Measurements from ENCODE around the gene DNAJC9.
A peak's percentile ranks its signal among the peaks of the same experiment; 100 is the strongest.

DNAJC9 gene

DNA sequence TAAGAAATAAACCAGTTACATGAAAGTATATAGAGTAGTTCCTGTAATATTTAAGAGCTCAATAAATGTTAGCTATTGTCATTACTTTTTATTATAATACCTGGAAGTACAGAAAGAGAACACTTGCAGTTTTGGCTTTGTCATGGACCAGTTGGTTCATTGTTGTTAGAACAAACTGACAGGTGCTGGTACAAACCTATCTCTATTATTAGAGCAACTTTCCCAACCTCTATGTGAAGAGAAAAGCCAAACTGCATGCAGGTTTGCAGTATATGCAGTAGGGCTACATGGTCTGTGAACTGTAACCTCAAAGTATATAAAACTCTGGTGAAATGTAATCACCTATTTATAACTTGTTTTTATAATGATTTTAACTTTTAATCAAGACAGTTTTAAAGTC is 20.4 kb downstream of the DNAJC9 start:
- no peak for DNase-seq
- ChIA-PET POLR2A (no interaction called here), CTCF (interaction anchor here (1.0 kb wide), 1 partner anchor 30 kb away, joined by 3 read pairs; no protein-coding TSS in a partner anchor)
- no peaks in the 10 kb centered on the region for H3K9me3 ChIP-seq (ENCODE audit: control extremely low read depth in 1 of 5, control insufficient read depth in 4 of 5, insufficient read depth in 2 of 5, low read depth in 1 of 5, low read length in 4 of 5)
- no peak overlapping the region for H3K4me3 ChIP-seq (ENCODE audit: control insufficient read depth in 1 of 7, extremely low read depth in 1 of 7, insufficient read depth in 4 of 7, low read depth in 2 of 7, low read length in 6 of 7)
- peaks cover 2 to 11% (median 8%) of the 10 kb centered on the region in 4 experiments for H3K36me3 ChIP-seq (ENCODE audit: control insufficient read depth in 4 of 4, insufficient read depth in 4 of 4, low read length in 3 of 4)
- peaks cover 0 to 24% (median 10%) of the 10 kb centered on the region in 4 experiments for H3K4me1 ChIP-seq (ENCODE audit: control extremely low read depth in 1 of 4, control insufficient read depth in 4 of 4, insufficient read depth in 4 of 4, low read length in 3 of 4)
- no peaks in the 10 kb centered on the region for H3K27me3 ChIP-seq (replicated peaks in 2 of 5; ENCODE audit: control insufficient read depth in 4 of 5, insufficient read depth in 5 of 5, low read length in 4 of 5)
- no peak overlapping the region for H3K27ac ChIP-seq (ENCODE audit: insufficient read depth in 1 of 2, low read depth in 1 of 2, low read length in 2 of 2, poor library complexity in 1 of 2, severe bottlenecking in 2 of 2)

DNA sequence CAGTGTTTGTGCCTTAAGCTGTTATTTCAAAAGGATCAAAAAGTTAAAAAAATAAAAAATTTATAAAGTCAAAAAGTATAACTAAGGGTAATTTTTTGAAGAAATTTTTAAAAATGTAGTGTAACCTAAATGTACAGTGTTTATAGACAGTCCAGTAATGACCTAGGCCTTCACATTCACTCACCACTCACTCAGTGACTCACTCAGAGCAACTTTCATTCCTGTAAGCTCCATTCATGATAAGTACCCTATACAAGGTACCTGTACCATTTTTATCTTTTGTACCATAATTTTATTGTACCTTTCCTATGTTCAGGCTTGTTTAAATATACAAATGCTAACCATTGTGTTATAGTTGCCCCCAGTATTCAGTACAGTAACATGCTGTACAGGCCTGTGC is 21.5 kb downstream of the DNAJC9 start:
- no peaks in the 10 kb centered on the region for H3K27me3 ChIP-seq (replicated peaks in 2 of 5; ENCODE audit: control insufficient read depth in 4 of 5, insufficient read depth in 5 of 5, low read length in 4 of 5)
- ChIA-PET POLR2A (no interaction called here), CTCF (no interaction called here)
- H3K9me3 ChIP-seq (ENCODE audit: control extremely low read depth in 1 of 5, control insufficient read depth in 4 of 5, insufficient read depth in 2 of 5, low read depth in 1 of 5, low read length in 4 of 5) = no peaks in the 10 kb centered on the region
- H3K27ac ChIP-seq (ENCODE audit: insufficient read depth in 1 of 2, low read depth in 1 of 2, low read length in 2 of 2, poor library complexity in 1 of 2, severe bottlenecking in 2 of 2) = no peak overlapping the region
- H3K36me3 ChIP-seq (ENCODE audit: control insufficient read depth in 4 of 4, insufficient read depth in 4 of 4, low read length in 3 of 4) = peaks cover 0 to 11% (median 5%) of the 10 kb centered on the region in 4 experiments
- no peak overlapping the region for H3K4me3 ChIP-seq (ENCODE audit: control insufficient read depth in 1 of 7, extremely low read depth in 1 of 7, insufficient read depth in 4 of 7, low read depth in 2 of 7, low read length in 6 of 7)
- DNase-seq = no peak
- peaks cover 0 to 23% (median 10%) of the 10 kb centered on the region in 4 experiments for H3K4me1 ChIP-seq (ENCODE audit: control extremely low read depth in 1 of 4, control insufficient read depth in 4 of 4, insufficient read depth in 4 of 4, low read length in 3 of 4)

DNA sequence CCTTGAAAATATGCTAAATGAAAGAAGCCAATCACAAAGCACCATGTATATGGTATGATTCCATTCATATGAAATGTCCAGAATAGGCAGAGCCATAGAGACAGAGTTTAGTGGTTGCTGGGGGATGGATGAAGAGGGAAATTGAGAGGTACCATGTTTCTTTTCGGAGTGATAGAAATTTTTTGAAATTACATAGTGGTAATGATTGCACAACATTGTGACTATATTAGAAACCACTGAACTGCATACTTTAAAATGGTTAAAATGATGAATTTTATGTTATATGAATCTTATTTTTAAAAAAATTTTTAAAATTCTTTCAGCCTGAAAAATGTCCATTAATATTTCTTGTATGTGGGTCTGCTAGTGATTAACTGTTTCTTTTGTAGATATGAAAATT is 26.1 kb downstream of the DNAJC9 start:
- DNase-seq = no peak
- H3K4me3 ChIP-seq (ENCODE audit: control insufficient read depth in 1 of 7, extremely low read depth in 1 of 7, insufficient read depth in 4 of 7, low read depth in 2 of 7, low read length in 6 of 7) = no peak overlapping the region
- no peak overlapping the region for H3K27ac ChIP-seq (ENCODE audit: insufficient read depth in 1 of 2, low read depth in 1 of 2, low read length in 2 of 2, poor library complexity in 1 of 2, severe bottlenecking in 2 of 2)
- WGBS (ENCODE audit: insufficient coverage) = no CpG with 5 or more reads among the region's 1 CpG
- no peaks in the 10 kb centered on the region for H3K27me3 ChIP-seq (replicated peaks in 2 of 5; ENCODE audit: control insufficient read depth in 4 of 5, insufficient read depth in 5 of 5, low read length in 4 of 5)
- H3K4me1 ChIP-seq (ENCODE audit: control extremely low read depth in 1 of 4, control insufficient read depth in 4 of 4, insufficient read depth in 4 of 4, low read length in 3 of 4) = no peaks in the 10 kb centered on the region
- CTCF ChIA-PET = no interaction called here
- H3K36me3 ChIP-seq (ENCODE audit: control insufficient read depth in 4 of 4, insufficient read depth in 4 of 4, low read length in 3 of 4) = peaks cover 12 to 27% (median 19%) of the 10 kb centered on the region in 4 experiments
- POLR2A ChIA-PET = no interaction called here
- peaks cover 0 to 2% (median 0%) of the 10 kb centered on the region in 5 experiments for H3K9me3 ChIP-seq (ENCODE audit: control extremely low read depth in 1 of 5, control insufficient read depth in 4 of 5, insufficient read depth in 2 of 5, low read depth in 1 of 5, low read length in 4 of 5)

DNA sequence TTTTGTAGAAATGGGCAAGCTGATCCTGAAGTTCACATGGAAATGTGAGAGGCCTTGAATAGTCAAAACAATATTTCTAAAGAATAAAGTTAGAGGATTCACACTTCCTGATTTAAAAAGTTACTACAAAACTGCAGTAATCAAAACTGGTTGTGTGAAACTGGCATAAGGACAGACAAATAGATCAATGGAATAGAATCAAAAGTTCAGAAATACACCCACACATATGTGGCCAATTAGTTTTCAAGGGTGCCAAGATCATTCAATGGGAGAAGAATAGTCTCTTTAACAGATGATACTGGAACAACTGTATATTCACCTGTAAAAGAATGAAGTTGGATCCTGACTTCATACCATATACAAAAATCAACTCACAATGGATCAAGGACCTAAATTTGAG is 27.7 kb downstream of the DNAJC9 start:
- POLR2A ChIA-PET = no interaction called here
- no peaks in the 10 kb centered on the region for H3K27me3 ChIP-seq (replicated peaks in 2 of 5; ENCODE audit: control insufficient read depth in 4 of 5, insufficient read depth in 5 of 5, low read length in 4 of 5)
- no peak overlapping the region for H3K4me3 ChIP-seq (ENCODE audit: control insufficient read depth in 1 of 7, extremely low read depth in 1 of 7, insufficient read depth in 4 of 7, low read depth in 2 of 7, low read length in 6 of 7)
- H3K9me3 ChIP-seq (ENCODE audit: control extremely low read depth in 1 of 5, control insufficient read depth in 4 of 5, insufficient read depth in 2 of 5, low read depth in 1 of 5, low read length in 4 of 5) = peaks cover 0 to 2% (median 0%) of the 10 kb centered on the region in 5 experiments
- H3K4me1 ChIP-seq (ENCODE audit: control extremely low read depth in 1 of 4, control insufficient read depth in 4 of 4, insufficient read depth in 4 of 4, low read length in 3 of 4) = no peaks in the 10 kb centered on the region
- DNase-seq = no peak
- CTCF ChIA-PET = interaction anchor here (0.9 to 1.4 kb wide), 2 partner anchors 14 to 17 kb away, joined by 3 read pairs; no protein-coding TSS in a partner anchor
- H3K27ac ChIP-seq (ENCODE audit: insufficient read depth in 1 of 2, low read depth in 1 of 2, low read length in 2 of 2, poor library complexity in 1 of 2, severe bottlenecking in 2 of 2) = no peak overlapping the region
- peaks cover 12 to 28% (median 21%) of the 10 kb centered on the region in 4 experiments for H3K36me3 ChIP-seq (ENCODE audit: control insufficient read depth in 4 of 4, insufficient read depth in 4 of 4, low read length in 3 of 4)

DNA sequence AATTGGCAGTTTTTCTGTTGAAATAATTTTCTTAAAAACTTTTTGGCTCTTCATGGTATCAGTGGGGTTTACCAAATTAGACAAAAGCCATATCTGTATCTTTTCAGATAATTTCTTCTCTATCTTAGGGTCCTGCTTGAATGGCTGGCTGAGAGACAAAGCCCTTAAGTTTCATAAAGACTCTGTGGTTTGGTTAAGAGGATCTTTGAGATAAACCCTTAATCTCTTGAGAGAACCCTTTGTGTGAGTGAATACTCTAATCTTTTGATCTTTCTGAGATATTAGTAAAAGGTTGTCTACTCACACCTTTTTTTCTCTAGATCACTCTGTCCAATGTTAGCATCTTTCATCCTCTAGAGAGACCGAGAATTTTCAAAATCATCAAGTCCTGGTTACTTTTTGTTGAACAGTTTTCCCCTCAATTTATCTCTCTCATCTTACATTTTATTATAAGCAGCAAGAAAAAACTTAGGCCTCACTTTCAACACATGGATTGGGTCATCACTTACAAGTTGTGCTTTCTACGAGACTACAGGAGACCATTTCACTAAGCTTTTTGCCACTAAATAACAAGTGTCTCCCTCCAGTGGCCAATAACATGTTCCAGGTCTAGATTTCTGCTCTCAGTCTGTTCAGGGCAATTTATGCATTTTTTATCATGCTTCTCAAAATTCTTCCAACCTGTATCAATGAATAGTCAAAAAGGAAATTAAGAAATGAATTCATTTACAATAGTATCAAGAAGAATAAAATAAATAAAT is 28.4 kb downstream of the DNAJC9 start:
- CTCF ChIA-PET = interaction anchor here (0.9 to 1.8 kb wide), 2 partner anchors 13 to 48 kb away, joined by 3 to 5 read pairs; no protein-coding TSS in a partner anchor
- H3K4me3 ChIP-seq (ENCODE audit: control insufficient read depth in 1 of 7, extremely low read depth in 1 of 7, insufficient read depth in 4 of 7, low read depth in 2 of 7, low read length in 6 of 7) = no peak overlapping the region
- POLR2A ChIA-PET = no interaction called here

DNA sequence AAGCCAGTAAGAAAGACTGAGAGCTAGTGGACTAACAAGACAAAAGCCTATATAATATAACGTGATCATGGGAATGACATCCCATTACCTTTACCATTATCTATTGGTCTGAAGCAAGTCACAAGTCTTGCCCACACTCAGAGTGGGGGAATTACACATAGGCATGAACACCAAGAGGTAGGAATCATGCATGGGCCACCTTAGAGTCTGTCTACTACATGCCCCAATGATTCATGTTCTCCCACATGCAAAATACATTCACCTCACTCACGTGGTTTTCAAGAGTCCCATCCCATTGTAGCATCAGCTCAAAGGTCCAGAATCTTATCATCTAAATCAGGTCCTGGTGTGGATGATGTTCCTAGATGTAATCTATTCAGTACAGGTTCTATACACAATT is 29.4 kb downstream of the DNAJC9 start:
- no peak overlapping the region for H3K27ac ChIP-seq (ENCODE audit: insufficient read depth in 1 of 2, low read depth in 1 of 2, low read length in 2 of 2, poor library complexity in 1 of 2, severe bottlenecking in 2 of 2)
- ChIA-PET POLR2A (no interaction called here), CTCF (interaction anchor here (1.8 kb wide), 1 partner anchor 47 kb away, joined by 5 read pairs; no protein-coding TSS in a partner anchor)
- no peak for DNase-seq
- peaks cover 14 to 30% (median 21%) of the 10 kb centered on the region in 4 experiments for H3K36me3 ChIP-seq (ENCODE audit: control insufficient read depth in 4 of 4, insufficient read depth in 4 of 4, low read length in 3 of 4)
- H3K27me3 ChIP-seq (replicated peaks in 2 of 5; ENCODE audit: control insufficient read depth in 4 of 5, insufficient read depth in 5 of 5, low read length in 4 of 5) = no peaks in the 10 kb centered on the region
- 100% methylated on average over 1 of the region's 2 CpGs for WGBS (ENCODE audit: insufficient coverage)
- no peak overlapping the region for H3K4me3 ChIP-seq (ENCODE audit: control insufficient read depth in 1 of 7, extremely low read depth in 1 of 7, insufficient read depth in 4 of 7, low read depth in 2 of 7, low read length in 6 of 7)
- H3K4me1 ChIP-seq (ENCODE audit: control extremely low read depth in 1 of 4, control insufficient read depth in 4 of 4, insufficient read depth in 4 of 4, low read length in 3 of 4) = no peaks in the 10 kb centered on the region
- H3K9me3 ChIP-seq (ENCODE audit: control extremely low read depth in 1 of 5, control insufficient read depth in 4 of 5, insufficient read depth in 2 of 5, low read depth in 1 of 5, low read length in 4 of 5) = peaks cover 0 to 2% (median 0%) of the 10 kb centered on the region in 5 experiments

More for the DNA sequence above, 28.4 kb downstream of the DNAJC9 start:
- peak; percentile 31 to 62 (median 58) for DNase-seq
- Histone ChIP-seq H3K27me3 (replicated peaks in 2 of 5; ENCODE audit: control insufficient read depth in 4 of 5, insufficient read depth in 5 of 5, low read length in 4 of 5) (no peaks in the 10 kb centered on the region), H3K4me1 (ENCODE audit: control extremely low read depth in 1 of 4, control insufficient read depth in 4 of 4, insufficient read depth in 4 of 4, low read length in 3 of 4) (no peaks in the 10 kb centered on the region), H3K27ac (ENCODE audit: insufficient read depth in 1 of 2, low read depth in 1 of 2, low read length in 2 of 2, poor library complexity in 1 of 2, severe bottlenecking in 2 of 2) (no peak overlapping the region), H3K9me3 (ENCODE audit: control extremely low read depth in 1 of 5, control insufficient read depth in 4 of 5, insufficient read depth in 2 of 5, low read depth in 1 of 5, low read length in 4 of 5) (peaks cover 0 to 2% (median 0%) of the 10 kb centered on the region in 5 experiments), H3K36me3 (ENCODE audit: control insufficient read depth in 4 of 4, insufficient read depth in 4 of 4, low read length in 3 of 4) (peaks cover 14 to 30% (median 20%) of the 10 kb centered on the region in 4 experiments)
- 93% methylated on average over 2 of the region's 2 CpGs for WGBS (ENCODE audit: insufficient coverage)

DNA sequence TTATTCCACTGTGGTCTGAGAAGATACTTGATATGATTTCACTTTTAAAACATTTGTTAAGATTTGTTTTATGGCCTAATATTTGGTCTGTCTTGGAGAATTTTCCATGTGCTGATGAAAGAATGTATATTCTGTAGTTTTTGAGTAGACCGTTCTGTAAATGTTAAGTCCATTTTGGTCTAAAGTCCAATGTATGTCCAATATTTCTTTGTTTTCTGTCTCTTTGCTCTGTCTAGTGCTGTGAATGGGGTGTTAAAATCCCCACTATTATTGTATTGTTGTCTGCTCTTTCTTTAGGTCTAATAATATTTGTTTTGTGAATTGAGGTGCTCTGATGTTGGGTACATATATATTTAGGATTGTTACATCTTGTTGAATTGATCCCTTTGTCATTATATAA is 31.3 kb downstream of the DNAJC9 start:
- ChIA-PET POLR2A (no interaction called here), CTCF (no interaction called here)
- Histone ChIP-seq H3K9me3 (ENCODE audit: control extremely low read depth in 1 of 5, control insufficient read depth in 4 of 5, insufficient read depth in 2 of 5, low read depth in 1 of 5, low read length in 4 of 5) (peaks cover 0 to 2% (median 0%) of the 10 kb centered on the region in 5 experiments), H3K36me3 (ENCODE audit: control insufficient read depth in 4 of 4, insufficient read depth in 4 of 4, low read length in 3 of 4) (peaks cover 17 to 34% (median 22%) of the 10 kb centered on the region in 4 experiments), H3K4me3 (ENCODE audit: control insufficient read depth in 1 of 7, extremely low read depth in 1 of 7, insufficient read depth in 4 of 7, low read depth in 2 of 7, low read length in 6 of 7) (no peak overlapping the region), H3K27me3 (replicated peaks in 2 of 5; ENCODE audit: control insufficient read depth in 4 of 5, insufficient read depth in 5 of 5, low read length in 4 of 5) (no peaks in the 10 kb centered on the region), H3K27ac (ENCODE audit: insufficient read depth in 1 of 2, low read depth in 1 of 2, low read length in 2 of 2, poor library complexity in 1 of 2, severe bottlenecking in 2 of 2) (no peak overlapping the region), H3K4me1 (ENCODE audit: control extremely low read depth in 1 of 4, control insufficient read depth in 4 of 4, insufficient read depth in 4 of 4, low read length in 3 of 4) (no peaks in the 10 kb centered on the region)
- no peak for DNase-seq
- WGBS (ENCODE audit: insufficient coverage) = 100% methylated on average over 1 of the region's 1 CpG

Measured in common myeloid progenitor, CD34-positive (primary cell).